ENCODE measurements around the gene MYCBP2.

DNA sequence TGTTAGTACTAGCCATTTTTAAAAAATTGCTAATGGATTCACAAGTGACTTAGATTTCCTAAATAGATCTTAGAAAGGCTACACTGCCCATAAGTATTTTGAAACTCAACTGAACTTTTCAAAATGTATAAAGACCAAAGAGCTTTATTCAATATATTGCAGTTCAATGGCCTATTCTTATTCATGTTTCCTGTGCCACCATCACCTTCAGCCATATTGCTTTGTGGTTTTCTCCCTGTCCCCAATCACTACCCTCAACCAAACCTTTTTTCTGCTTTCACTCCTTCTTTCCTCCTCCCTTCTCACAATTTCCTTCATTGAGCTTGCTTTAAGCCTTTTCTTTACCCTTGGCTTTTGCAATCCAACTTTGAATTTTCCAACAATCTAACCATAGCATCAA is 100.9 kb downstream of the MYCBP2 start:
- TF ChIP-seq, protein P1, sequence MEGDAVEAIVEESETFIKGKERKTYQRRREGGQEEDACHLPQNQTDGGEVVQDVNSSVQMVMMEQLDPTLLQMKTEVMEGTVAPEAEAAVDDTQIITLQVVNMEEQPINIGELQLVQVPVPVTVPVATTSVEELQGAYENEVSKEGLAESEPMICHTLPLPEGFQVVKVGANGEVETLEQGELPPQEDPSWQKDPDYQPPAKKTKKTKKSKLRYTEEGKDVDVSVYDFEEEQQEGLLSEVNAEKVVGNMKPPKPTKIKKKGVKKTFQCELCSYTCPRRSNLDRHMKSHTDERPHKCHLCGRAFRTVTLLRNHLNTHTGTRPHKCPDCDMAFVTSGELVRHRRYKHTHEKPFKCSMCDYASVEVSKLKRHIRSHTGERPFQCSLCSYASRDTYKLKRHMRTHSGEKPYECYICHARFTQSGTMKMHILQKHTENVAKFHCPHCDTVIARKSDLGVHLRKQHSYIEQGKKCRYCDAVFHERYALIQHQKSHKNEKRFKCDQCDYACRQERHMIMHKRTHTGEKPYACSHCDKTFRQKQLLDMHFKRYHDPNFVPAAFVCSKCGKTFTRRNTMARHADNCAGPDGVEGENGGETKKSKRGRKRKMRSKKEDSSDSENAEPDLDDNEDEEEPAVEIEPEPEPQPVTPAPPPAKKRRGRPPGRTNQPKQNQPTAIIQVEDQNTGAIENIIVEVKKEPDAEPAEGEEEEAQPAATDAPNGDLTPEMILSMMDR (IDR thresholded peaks at IDR 0.05), result no peak
- TF ChIP-seq POLR2AphosphoS5 (IDR thresholded peaks at IDR 0.05; ENCODE audit: insufficient read depth in 1 of 2, low read depth in 1 of 2), result no peak

Measured in vagina (tissue), 2 donors.